GM21576 (cell line): ENCODE measurements around the gene CTIF.

Experiments
- ATAC-seq: cut with Tn5 transposase; IDR thresholded peaks from one replicate; pipeline ENCODE4 v1.9.1; 2021; ENCODE audit warnings: mild to moderate bottlenecking, moderate library complexity; ENCODE audit not compliant: unreplicated experiment

CTIF gene

DNA sequence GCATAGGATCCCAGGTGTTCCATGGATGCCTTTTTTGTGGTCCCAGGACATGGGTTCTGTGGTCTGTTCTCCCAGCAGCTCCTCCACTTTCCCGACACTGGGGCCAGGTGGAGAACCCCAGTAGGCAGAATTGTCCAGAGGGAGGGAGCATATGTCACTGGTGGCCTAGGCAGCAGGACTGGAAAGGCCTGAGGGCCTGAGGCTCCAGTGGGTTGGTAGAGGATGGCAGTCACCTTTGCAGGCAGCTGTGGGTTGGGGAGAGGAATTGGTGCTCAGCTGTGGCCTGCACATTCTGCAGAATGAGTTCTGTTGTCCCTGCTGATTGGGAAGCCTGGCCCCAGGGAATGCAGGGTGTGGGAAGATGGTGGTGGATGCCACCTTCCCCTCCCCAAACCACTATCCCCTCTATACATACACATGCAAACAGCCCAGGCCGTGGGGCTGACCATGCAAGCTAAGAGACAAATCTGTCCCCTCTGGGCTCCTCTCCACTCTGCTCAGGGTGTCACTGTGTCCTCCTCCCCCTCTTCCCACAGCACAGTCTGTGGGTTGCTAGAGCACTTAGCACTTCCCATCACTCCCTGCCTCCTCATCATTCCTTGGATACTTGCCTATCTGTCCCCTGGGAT lies 11.4 kb downstream of the CTIF start:
- ATAC-seq: no peak

DNA sequence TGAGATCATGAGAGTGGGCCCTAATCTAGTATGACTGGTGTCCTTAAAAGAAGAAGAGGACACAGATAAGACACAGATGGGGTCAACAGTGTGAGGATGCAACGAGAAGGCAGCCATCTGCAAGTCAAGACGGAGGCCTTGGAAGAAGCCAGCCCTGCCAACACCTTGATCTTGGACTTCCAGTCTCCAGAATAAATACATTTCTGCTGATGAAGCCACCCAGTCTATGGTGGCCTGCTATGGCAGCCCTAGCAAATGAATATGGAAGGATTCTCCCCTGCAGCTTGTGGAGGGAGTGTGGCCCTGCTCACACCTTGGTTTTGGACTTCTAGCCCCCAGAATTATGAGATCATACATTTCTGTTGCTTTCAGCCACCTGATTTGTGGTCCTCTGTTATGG lies 12.3 kb downstream of the CTIF start:
- ATAC-seq: no peak

DNA sequence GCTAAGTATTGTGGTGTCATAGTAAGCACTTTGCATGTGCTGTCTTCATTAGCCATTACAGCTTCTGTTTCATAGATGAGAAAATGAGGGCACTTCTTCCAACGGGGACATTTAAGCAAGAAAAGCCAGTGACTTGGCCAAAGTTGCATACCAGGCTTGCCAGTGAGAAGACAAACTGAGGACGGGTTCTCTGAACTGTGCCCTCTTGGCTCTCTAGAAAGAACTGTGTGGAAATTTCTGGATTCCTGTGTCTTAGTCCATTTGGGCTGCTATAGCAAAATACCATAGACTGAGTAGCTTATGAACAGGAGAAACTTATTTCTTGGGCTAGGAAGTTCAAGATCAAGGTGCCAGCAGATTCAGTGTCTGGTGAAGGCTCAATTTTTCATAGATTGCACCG lies 13.3 kb downstream of the CTIF start:
- ATAC-seq: no peak

DNA sequence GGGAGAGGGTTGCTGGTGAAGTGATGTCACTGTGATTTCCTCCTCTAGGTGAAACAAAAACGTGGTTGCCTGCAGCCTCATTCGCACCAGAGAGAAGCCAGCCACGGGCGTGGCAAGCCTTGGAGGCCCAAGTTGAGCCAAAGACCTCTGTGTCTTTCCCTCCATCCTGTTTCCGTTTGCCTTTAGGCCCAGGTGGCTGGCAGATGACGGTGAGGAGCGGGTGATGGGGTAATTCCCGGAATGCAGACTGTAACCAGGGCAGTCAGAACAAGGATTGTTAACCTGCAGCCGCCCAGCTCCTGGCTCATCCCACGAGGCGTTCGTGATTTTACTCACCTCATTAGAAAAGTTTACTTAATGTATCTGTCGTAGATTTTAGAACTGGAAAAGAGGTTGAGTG lies 14.4 kb downstream of the CTIF start:
- ATAC-seq: no peak

DNA sequence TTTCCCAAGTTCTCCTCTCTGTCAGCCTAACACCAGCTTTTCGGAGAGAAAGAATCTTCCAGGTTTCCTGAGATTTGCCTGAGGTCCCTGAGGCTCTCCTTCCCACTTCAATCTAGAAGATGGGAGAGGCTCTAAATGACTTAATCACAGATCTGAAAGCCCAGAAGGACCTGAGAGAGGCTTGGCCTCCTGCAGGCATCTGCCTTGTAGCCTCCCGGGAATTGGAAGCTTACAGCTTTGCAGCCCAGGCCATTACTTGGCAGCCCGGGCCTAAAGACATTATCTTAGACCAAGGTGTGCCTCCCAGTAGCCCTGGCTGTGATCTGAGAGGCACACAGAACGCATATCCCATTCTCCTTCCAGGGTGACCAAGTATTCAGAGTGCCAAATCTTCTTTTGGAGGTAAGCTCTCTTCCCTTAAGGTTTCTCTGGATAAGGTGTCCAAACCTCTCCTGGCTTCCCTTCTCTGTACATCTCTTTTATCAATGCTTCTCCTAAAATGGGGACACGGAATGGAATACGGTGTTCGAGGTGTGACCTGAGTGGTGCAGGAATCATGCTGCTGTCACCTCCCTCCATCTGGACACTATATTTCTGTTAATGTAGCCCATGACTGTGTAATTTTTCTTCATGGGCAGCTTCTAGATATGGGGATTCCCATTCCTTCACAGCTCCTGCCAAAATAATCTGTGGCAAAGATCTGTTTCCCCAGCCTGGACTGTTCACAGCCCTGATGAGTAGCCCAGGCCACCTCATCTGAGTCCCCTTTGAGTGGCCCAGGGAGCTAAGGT lies 16.0 kb downstream of the CTIF start:
- no peak for ATAC-seq

DNA sequence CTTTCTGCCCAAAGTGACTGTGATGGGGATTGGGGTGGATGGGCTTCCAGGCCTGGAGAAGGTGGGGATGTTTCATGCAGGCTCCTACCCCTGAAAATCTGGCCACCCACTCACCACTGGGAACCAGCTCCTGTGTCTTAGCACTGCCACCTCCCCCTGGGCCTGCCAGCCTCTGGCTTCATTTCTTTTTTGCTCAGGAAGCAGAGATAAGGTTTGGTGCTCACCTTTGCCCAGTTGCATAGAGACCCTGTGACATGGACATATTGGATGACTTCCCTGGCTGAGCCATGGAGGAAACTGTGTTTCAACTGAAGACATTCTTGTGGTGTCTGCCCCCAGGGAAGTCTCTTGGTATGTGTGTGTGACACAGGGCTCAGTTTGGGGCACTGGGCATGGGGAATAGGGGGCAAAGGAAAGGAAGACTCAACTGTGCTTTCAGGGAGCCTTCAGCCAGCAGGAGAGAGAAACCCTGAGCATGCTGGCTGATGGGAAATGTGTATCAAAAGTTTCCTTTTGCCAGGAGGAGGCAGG lies 16.7 kb downstream of the CTIF start:
- no peak for ATAC-seq

DNA sequence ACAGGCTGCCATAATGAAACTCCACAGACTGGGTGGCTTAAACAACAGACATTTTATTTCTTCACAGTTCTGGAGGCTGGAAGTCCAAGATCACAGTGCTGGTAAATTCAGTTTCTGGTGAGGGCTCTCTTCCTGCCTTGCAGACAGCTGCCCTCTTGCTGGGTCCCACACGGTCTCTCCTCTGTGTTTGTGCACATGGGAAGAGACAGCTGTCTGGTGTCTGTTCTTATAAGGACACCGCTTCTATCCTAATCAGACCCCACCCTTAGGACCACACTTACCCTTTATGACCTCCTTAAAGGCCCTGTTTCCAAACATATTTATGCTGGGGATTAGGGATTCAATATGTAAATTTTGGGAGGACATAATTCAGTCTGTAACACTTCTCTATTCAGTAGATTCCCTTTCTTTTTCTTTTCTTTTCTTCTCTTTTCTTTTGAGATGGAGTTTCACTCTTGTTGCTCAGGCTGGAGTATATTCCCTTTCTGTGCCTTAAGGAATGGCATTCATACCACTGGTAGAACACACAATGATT lies 18.9 kb downstream of the CTIF start:
- ATAC-seq: no peak

DNA sequence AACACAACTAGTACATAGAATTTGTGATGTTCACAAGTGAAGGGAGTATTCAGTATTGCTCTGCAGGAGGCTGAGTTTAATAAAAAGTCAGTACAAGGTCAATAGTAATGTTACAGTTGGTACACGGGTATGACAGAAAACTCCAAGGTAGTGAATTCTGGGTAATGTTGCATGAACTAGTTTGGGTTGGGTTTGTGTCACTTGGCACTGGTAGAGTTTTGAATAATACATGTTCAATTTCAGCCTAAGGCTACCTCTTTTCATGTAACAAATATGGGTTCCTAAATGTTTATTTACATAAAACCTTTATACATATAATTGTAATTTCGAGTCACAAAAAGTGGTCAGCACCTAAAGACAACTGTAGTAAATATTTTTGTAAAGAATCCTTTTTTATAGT lies 19.4 kb downstream of the CTIF start:
- no peak for ATAC-seq

DNA sequence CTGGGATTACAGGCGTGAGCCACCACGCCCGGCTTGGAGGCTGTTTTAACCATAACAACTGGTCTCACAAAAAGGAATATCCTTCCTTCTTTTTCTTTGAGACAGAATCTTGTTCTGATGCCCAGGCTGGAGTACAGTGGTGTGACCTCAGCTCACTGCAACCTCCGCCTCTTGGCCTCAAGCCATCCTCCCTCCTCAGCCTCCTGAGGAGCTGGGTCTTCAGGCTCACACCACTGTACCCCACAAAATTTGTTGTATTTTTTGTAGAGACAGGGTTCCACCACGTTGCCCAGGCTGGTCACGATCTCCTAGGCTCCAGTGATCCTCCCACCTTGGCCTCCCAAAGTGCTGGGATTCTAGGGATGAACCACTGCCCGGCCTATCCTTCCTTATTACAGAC lies 21.7 kb downstream of the CTIF start:
- ATAC-seq: no peak

DNA sequence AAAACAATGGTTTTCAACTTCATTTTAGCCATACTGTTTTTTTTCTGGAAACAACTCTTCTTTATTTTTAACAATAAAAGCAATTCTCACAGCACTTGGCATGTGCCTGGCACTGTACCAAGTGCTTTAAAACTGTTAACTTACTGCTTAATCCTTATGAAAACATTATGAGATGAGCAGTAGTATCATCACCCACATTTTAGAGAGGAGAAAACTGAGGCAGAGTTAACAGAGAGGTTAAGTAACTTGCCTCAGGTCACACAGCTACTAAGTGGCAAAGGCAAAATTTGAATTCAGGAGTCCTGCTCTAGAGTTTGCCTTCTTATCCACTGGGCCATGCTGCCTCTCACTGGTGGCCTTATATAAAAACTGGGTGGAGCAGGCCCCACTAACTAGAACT lies 23.2 kb downstream of the CTIF start:
- ATAC-seq: no peak

DNA sequence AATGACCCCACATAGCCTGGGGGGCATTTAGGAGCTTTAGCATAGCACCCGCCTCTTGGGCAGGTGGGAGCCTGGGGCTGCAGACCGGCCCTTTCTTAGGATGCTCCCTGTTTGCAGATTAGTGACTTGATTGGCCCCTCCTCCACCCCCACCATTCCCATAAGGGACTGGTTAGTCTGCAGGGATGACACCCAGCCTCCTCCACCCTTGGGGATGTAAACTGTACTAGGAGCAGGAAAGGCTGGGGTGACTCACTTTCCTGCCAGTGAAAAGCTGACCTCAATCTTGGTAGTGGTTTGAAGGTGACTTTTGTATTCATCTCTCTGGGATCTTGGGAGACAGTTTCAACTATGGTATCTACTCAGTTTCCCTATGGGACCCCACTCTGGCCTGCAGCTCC lies 24.2 kb downstream of the CTIF start:
- no peak for ATAC-seq

DNA sequence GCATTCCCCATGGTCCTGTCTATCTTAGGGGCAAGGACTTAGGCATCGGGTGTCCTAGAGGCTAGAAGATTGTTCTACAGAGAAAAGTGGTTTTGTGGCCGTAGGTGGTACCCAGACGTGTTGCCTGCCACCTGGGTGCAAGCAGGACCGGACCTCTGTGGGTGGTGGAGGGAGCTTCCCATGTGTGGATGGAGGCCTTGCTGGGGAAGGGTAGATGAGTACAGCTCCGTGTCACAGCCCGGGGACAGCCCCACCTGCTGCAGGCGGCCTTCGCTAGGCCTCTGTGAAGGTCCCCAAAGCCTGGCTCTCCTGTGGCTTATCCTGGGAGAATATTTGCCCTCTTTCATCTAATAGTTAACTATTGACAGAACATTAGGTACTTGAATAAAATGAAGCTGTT lies 25.3 kb downstream of the CTIF start:
- no peak for ATAC-seq

DNA sequence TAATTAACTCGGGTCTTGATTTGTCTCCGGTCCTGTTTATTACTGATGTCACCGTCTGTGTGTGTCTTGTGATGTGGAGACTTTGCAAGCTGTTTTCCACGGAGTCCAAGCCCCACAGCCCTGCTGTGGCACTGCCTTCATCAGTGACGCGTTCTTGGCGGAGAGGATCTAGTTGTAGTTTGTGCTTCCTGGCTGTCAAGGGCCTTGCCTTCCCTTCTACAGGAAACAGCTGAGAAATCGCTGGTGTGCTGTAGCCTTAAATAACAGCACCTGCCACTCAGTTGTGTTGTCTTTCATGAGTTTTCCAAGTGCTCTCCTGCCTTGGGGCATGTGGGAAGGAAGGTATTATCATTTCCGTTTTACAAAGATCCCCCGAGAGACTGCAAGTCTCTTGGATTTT lies 26.3 kb downstream of the CTIF start:
- no peak for ATAC-seq

DNA sequence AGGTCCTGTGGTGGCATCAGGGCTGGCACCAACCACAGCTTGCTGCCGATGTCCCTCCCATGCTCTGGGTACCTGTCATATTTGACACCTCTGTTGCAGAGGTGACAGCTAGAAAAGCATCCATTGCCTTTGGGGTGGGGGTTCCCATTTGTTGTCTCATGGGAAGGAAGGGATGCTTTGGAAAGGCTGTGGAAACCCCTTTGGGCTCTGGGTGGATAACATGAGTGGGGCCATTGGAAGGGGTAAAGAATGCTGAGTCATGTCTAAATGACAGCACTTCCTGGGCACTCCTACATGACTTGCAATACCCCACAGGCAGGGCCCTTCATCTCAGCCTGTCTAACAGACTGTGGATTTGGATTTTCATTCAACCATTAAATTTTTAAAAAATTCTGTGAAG lies 27.8 kb downstream of the CTIF start:
- ATAC-seq: no peak

DNA sequence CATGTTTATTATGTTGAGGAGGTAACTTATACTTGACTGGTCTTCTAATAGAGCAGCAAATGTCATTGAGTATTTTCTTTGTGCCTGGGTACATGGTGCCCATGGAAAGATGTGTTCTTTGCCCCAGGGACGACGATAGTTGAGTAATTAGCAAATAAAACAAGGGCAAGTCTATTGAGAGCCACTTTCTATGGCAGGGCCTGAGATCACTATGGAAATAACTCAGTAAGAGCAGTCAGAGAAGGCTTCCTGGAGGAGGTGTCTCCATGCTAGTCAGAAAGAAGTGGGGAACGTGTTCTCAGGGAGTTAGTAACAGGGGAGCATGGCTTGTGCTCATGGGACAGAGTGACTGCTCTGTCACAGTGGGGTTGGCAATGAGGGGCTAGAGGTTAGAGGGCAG lies 28.6 kb downstream of the CTIF start:
- no peak for ATAC-seq

DNA sequence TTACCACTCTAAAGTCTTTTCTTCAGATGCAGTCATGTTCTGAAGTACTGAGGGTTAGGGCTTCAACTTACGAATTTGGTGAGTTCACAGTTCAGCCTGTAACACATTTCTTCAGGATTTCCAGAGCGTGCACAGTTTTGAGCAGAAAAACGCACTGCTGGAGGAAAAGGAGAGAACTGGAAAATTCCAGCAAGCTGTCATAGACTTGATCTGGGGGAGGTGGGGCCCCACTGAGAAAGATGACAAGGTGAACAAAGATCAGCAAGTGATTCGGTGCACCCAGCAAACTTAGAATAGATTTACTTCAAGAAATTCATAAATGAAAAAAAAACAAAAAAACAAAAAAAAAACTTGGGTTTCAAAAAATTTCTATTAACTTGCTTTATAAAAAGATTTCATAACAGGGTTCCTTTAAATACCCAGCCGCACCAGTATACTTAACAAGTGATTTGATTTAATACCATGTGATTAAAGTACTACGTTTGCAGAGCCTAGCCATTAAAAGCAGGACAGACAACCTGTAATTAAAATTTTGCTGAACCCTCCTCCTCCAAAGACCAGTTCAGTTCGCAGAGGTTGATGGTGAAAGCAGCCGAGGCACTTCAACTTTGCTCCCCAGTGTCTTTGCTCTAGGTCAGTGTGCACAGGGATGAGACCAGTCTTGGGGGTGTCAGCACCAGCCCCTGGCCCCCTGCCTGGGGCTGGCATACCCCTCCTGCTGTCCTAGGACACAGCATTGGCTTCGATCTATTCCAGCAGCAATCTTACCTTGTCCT lies 30.5 kb downstream of the CTIF start:
- ATAC-seq: no peak

DNA sequence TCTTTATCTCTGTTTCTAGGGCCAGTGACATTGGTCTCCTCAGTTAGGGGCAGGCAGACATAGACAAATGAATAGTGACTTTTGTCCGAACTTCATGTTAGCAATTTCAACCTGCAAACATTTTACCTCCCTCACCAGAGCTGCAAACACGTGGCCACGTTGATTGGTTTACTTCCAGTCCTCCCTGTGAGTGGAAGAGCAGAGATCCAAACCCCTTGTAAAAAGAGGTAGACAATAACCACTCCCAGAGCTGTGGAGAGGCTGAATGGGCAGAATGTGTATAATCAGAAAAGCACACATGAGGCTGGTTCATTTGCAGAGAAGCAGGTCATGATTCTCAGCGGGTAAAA lies 31.1 kb downstream of the CTIF start:
- no peak for ATAC-seq

DNA sequence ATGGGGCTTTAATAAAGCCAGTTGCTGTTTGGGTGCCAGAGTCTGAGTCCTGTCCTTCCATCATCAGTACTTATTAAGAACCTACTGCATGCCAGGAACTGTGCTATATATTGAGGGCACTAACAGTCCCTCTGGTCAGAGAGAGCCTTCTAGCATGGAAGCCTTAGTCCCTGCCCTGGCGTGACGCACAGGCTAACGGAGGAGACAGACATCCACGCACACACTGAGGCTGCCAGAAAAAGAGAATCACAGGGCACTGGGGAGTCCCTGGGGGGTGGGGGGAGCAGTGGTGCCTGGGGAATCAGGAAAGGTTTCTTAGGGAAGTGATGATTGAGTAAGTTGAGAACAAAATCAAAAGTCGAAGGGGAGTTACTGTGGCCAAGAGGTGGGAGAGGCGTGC lies 31.5 kb downstream of the CTIF start:
- ATAC-seq: no peak

DNA sequence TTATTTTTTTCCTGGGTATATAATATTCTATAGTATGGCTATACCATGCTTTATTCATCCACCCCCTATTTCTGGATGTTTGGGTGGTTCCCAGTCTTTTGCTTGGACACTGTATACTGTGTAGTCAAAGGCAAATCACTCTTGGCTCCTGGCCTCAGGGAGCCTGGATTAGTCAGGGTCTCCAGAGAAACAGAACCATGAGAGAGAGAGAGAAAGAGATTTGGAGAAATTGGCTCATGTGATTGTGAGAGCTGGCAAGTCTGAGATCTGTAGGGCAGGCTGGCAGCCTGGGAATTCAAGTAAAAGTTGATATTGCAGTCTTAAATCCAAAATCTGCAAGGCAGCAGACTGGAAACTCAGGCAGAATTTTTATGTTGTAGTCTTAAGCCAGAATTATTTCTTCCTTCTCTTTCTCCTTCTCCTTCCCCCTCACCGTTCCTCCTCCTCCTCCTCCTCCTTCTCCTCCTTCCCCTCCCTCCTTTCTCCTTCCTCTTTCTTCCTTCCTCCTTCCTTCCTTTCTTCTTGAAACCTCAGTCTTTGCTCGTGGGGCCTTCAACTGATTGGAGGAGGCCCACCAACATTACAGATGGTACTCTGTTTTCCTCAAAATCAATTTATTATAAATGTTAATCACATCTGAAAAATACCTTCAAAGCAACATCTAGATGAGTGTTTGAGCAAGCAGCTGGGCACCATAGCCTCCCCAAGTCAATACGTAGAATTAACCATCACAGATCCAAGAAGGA lies 33.0 kb downstream of the CTIF start:
- no peak for ATAC-seq

DNA sequence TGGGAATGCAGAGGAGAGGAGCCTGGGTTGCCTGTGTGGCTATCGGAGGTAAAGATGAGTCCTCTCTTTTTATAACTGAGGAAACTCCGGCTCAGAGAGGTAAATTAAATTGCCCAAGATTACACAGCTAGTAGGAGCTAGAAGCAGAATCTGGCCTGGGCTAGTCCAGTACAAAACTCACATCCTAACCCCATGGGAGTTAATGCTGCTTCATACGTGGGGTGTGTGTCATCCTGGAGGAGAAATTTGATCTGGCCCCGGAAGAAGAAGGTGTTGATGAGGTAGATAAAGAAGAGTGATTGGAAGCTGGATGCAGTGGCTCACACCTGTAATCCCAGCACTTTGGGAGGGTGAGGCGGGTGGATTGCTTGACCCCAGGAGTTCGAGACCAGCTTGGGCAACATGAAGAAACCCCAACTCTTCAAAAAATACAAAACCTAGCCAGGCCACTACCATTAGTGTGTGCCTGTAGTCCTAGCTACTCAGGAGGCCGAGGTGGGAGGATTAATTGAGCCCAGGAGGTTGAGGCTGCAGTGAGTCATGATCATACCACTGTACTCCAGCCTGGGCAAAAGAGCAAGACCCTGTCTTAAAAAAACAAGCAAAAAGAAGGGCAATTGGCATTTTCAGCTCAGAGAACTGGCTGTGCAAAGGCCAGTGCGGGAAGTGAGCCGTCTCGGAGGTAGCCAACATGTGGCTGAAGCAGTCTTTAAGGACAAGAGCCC lies 33.7 kb downstream of the CTIF start:
- no peak for ATAC-seq
